GF-D8 (cell line): Measurements from ENCODE around the gene CERS1.

Experiments used
- DNase-seq: peaks from one replicate; lab custom pipeline; 2025; lab: John Stamatoyannopoulos, UW

CERS1 gene

DNA sequence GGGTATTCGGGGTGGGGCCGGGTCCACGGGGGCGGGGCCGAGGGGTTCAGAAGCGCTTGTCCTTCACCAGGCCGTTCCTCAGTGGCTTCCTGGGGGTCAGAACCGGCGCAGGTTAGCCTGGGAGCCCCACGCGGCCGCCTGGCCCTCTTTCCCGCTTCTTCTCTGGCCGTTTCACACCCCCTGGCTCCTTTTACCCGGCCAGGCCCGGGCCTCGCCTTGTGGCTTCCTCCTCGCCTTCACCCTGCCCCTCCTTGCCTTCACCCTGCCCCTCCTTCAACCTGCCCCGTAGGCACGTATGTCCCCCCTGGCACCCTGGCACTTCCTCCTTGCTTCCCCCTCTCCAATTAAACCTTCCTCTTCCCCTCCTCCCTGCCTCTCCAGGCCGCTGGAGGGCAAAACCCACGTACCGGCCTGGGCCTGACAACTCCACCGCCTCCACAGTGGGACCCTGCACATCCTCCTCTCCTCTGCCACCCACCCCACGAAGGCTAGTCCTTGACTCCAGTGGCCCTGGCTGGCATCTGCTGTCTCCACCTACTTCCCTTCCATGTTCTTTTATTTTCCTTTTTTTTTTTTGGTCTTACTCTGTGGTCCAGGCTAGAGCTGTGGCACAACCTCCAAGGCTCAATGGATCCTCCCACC, 25.3 kb downstream of the CERS1 start:
- no peak for DNase-seq

DNA sequence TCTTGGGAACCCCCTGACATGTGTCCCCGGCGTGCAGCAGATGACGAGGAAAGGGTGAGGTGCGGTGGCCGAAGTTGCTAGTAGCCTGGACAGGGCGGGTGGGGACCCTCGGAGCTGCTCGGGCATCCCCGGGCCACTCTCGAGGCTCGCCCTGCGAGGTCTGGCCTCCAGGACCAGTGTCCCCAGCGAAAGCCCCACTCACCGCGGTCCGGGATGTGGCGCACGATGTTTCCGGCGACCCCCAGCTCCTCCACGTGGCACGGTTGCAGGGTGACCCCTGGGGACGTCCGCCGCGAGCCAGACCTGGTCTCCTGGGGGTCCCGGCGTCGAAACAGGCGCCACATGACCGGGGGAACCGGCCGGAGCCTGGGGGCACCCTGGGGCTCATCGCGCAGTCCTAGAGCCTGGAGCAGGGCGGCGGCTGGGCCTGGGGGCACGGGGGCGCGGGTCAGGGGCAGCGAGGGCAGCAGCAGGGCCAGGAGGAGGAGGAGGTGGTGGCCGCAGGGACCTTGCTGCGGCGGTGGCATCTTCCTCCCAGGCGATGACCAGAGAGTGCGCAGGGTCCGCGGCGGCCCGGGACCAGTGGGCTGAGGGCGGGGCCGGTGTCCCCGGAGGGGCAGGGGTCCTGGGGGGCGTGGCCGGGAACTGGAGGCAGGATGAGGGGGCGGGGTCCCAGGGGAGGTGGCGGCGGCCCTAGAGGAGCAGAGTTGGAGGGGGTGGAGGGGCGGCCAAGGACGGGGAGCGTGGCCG, 26.0 kb downstream of the CERS1 start:
- DNase-seq: no peak

DNA sequence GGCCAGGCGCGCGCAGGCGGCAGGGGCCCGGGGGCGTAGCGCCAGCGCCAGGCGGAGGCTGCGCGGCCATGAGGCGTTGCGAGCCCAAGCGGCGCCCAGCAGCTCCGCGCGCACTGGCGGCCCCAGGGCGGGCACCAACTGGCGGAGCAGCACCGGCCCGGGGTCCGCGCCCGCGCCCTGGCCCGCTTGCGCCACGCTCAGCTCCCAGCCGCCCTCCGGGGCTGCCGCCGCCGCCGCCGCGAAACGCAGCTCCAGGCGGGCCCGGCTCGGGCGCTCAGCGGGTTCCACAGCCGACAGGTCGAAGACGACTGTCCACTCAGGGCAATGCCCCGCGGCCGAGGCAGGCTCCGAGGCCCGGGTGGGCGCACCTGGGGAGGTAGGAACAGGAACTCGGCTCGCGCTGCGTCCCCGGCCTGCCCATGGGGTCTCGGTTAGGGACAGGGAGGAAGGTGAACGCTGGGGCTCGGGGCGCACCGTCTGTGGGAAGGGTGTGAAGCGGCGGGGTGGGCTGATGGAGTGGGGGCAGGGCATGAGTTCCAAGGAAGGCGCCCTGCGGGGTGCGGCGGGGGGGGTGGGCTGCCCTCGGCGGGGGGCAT, 26.8 kb downstream of the CERS1 start:
- no peak for DNase-seq

DNA sequence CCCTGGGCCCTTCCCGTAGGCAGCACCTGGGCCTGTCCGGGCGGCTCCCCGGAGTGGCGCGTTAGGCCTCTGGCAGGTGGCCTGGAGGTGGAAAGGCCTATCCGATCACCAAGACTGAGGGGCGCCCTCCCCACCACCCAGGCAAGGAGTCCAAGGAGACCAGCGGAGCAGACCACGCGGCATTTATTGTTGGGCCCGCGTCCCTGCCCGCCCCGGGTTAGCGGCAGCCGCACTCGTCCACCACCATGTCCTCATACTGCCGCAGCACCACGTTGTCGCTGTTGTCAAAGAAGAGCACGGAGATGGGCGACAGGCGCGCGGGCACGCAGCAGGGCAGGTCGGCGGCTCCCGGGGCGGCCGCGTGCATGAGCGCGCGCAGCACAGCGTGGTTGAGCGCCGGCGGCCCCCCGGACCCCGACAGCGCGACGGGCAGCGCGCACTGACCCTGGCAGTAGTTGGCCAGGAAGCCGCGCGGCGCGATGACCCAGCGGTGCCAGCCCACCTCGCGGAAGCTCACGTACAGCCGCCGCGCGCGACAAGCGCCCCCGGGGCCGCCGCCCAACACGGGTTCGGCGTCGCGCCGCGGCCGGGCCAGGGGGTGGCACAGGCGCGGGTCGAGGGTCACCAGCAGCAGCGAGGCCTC, 27.5 kb downstream of the CERS1 start:
- no peak for DNase-seq

DNA sequence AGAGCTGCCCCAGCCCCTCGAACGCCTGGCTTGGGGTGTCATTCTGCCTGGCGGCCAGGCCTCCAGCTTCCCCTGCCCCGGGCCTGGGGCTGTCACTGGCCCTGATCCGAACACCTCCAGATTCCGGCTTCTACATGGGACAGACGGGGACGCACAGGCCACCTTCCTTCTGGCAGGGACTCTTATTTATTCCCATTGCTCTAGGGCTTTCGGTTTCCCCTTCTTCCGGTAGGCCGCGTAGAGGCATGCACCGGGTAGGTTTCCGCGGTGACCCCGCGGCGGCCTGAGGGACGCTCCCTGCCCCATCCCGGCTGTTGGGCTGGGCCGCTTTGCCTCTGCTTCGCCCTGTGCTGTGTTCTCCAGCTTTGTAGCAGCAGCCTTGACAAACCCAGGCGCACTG, 28.2 kb downstream of the CERS1 start:
- no peak for DNase-seq

DNA sequence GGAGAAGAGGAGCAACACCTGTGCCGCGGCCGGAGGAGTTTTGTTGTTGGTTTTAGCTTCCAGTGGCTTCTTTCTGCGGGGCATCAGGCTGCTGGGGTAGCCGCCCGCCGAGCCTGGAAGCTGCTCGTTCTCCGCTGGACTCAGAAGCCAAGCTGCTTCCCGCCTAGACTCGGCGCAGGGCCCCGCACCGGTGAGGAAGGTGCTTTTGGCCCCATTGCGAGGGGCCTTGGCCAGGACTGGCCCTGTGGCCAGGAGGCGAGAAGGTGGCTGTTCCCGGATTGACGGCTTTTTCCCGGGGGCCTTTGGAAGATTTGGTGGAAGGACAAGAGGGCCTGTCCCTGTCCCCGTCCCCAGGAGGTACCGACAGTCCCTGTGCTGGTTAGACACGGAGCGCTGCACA, 28.8 kb downstream of the CERS1 start:
- DNase-seq: no peak

DNA sequence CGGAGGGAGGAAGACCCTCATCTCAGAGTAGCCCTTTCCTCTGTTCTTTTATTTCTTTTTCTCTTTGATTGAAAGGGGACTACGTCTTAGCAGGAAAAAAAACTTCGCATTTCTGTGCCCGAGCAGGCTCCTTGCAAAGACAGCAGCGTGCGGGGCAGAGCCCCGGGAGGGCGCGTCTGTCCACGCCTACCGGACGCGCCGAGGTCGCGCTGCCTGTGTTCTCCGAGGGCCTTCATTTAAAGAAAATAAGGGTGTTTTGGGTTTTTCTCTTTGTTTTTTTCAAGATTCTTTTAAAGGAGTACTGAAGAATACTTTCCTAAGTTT, 29.2 kb downstream of the CERS1 start:
- no peak for DNase-seq

DNA sequence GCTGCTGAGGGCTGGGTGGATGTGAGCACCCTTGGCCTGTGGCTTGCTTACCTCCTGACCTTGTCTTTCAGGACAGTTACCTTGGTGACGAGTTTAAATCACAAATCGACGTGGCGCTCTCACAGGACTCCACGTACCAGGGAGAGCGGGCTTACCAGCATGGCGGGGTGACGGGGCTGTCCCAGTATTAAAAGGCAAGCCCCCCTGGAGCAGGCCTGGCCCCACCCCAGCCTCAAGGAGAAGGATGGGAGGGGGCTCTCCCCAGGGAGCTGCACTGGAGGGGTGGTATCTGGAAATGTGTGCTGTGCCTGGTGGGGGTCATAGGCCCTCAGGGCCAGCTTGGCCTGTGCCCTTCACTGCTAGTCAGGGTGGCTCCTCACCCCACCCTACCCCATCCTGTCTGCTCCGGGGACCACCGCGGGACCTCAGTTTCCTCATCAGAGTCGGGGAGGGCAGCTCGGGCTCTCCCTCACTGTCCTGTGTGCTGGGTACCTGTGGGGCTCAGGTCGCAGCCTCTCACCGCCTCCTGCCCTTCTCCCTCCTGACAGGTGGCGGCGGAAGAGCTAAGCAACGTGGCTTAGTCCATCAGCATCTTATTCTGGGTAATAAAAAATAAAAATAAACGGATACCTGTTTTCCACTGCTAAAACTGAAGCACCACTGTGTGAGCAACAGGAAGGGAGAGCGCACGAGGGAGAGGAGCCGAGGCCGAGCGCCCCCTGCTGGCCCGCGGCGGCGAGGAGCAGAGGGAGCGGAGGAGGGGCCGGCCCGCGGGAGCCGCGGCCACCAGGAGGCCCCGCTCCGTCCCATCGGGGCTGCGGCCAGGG, 29.8 kb downstream of the CERS1 start:
- no peak for DNase-seq

DNA sequence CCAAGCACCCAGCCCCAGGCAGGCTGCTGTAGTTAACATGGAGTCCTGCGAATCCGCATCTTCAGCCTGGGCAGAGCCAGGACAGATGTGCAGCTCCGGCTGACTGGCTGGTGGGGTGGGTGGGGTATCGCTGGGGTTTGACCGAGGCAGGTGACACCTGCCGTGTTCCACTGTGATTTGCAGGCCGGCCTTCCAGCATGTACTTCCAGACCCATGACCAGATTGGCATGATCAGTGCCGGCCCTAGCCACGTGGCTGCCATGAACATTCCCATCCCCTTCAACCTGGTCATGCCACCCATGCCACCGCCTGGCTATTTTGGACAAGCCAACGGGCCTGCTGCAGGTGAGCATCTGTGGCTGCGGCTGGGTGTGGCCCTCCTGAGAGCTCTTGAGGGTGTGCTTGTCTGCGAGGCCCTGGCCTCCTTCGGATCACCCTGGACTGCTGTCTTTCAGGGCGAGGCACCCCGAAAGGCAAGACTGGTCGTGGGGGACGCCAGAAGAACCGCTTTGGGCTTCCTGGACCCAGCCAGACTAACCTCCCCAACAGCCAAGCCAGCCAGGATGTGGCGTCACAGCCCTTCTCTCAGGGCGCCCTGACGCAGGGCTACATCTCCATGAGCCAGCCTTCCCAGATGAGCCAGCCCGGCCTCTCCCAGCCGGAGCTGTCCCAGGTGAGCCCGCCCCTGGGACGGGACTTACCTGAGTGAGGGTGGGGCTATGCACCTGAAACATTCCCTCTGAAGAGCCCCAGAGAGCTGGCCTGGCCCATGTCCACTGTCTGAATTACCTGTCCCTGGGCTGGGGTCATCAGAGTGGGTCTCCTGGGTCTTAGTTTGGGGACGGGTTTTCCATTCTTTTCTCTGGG, 30.6 kb downstream of the CERS1 start:
- DNase-seq: no peak

DNA sequence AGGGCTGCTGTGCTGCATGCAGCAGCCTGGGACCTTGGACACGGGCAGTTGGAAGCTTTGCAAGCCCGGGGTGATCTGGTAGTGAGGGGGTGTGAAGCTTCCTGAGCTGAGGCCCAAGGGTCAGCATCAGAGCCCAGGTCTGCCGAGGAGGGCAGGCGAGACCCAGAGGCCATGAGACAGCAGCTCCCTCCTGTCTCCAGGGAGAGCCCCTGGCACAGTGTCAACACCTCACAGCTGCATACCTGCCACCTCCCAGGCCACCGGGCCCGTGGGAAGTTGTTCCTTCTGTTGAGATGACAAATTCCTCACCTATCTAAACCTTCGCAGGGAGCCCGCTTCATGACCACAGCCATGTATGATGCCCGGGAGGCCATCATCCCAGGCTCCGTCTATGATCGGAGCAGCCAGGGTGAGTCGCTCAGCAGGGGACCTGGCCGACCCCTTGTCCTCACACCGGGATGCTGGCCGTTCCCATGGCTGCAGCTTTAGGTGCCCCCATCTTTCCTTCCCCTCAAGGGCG, 32.1 kb downstream of the CERS1 start:
- DNase-seq: no peak

DNA sequence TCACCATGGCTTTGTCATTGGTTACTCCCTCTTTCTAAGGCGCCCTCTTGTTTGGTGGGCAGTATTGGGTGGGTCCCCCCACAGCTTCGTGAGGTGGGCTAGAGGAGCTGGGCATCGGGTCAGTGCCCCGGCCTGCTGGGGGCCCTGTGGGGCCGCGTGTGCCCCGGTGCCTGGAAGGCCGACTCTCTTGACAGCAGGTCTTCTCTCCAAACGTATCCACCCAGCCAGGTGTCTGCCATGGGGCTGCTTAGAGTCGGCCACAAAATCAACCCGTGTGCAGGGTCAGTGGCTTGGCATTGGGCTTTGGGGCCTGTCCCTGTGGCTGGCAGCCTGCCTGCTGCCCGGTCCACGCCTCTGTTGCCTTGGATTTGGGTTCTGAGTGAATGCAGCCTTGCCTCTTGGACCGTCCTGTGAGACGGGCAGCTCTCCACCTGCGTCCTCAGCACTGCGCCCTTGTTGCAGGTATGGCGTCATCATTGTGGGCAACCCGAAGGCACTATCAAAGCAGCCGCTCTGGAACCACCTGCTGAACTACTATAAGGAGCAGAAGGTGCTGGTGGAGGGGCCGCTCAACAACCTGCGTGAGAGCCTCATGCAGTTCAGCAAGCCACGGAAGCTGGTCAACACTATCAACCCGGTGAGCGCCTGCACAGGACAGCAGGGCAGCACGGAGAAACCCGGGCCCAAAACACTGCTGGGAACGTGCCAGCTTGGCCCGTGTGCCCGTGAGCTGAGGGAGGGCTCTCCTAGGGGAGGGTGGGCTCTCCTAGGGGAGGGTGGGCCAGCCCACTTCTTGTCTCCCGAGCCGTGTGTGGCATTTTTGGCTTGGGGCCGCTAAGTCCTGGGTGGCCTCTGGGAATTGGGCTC, 32.7 kb downstream of the CERS1 start:
- DNase-seq: no peak

DNA sequence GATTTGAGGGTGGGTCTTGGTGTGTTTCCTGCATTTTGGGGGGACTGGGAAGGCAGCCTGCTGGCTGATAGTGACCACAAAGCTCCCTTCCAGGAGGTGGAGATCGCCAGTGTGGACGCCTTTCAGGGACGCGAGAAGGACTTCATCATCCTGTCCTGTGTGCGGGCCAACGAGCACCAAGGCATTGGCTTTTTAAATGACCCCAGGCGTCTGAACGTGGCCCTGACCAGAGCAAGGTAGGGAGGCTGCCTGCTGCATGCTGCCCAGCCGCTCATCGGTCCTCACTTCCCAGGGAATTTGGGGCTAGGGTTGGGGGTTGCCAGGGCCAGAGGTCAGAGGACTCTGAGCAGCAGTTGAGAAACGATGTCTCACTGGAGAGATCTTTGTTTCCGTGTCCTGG, 34.0 kb downstream of the CERS1 start:
- no peak for DNase-seq

DNA sequence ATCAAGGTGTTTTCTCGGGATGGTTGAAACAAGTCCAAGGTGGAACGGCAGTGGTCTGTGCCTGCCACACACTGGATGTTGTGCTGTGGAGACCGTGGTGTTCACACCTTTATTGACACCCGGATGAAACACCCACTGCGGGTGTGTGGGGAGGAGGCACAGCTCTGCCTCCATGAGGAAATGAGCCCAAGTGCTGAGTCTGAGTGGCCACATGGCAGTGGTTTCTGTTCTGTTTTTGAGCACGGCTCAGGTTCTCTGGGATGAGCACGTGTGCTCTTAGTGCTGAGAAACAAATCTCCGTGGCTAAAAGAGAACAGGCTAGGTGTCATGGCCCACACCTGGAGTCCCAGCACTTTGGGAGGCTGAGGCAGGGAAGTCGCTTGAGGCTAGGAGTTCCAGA, 34.7 kb downstream of the CERS1 start:
- DNase-seq: no peak

DNA sequence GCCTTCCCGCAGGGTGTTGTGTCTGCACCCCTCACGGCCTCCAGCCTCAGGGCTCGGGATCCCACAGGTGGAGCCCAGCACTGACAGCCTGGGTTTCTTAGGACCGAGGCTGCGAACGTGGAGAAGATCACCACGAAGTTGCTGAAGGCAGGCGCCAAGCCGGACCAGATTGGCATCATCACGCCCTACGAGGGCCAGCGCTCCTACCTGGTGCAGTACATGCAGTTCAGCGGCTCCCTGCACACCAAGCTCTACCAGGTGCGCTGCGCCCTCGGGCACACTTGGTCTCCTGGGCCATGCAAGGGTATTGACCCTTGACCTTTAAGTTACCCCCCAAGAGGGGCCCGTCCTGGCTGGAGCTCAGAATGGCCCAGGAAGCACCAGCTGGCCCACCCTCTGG, 35.2 kb downstream of the CERS1 start:
- no peak for DNase-seq

DNA sequence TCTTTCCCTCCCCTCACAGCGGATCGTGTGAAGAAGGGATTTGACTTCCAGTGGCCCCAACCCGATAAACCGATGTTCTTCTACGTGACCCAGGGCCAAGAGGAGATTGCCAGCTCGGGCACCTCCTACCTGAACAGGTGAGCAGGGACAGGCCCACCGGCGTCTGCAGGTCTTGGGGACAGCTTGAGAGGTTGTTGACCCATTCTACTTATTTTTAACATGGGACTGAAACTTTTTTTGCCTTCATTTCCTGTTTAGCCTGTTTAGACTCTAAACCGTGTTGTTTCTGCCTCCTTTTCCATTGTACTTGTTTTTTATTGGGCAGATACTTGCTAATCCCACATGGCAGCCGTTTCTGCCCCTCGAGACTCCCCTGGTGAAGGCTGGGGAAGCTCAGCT, 35.7 kb downstream of the CERS1 start:
- no peak for DNase-seq

DNA sequence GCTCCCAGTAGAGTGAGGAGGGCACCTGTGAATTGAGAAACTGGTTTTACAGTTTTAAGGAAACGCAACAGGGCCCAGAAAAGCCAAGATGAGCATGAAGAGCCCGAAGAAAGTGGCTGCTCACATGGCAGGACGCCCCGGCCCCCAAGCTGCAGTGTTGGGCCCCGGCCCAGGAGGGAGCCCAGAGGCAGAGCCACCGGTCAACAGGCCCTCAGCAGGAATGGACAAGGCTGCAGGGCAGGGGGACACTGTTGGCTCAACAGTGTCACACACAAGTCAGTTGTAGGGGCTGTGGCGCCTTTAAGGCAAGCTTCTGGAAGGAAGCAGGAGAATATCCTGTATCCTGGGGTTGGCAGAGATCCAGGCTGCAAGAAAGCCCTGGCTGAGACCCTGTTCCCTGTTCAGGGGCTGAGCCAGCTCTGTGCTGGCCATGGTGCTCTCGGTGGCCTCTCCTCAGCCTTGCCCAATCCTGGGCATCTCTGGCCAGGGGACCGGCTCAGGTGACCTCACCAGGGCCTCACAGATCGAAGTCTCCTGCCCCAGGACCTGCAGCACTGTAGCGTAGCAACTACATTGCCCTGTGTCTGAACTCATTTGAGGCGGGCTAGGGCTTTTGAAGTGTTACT, 36.2 kb downstream of the CERS1 start:
- DNase-seq: no peak

DNA sequence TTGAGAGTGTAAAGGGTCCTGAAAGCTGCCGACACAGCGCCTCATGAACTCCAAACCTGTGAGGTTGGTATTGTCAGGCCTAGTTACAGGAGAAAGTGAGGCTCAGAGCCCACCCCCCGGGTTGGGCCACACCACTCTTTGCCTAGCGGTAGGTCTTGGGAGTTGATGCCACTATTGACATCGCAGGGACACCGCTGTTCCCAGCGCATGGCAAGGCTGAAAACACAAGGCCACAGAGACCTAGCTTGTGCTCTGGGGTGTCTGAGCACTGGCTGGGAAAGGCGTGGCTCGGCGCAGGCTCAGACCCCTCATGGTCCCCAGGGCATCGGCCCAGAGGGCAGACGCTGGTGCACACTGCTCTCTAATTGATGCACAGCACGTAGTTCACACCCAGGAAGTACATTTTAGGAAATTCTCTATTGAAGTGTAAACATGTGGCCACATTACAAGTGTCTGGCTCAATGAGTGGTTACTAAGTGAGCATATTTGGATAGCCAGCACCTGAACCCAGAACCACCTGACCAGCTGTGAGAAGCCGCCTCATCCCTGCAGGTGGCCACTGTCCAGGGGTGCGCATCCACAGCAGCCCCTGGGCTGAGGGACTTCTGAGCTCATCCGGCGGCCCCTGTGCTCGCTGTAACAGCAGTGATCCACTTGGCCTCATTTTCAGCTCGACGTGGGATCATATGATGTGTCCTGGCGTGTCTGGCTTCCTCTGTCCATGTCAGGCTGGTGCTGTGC, 36.9 kb downstream of the CERS1 start:
- no peak for DNase-seq

DNA sequence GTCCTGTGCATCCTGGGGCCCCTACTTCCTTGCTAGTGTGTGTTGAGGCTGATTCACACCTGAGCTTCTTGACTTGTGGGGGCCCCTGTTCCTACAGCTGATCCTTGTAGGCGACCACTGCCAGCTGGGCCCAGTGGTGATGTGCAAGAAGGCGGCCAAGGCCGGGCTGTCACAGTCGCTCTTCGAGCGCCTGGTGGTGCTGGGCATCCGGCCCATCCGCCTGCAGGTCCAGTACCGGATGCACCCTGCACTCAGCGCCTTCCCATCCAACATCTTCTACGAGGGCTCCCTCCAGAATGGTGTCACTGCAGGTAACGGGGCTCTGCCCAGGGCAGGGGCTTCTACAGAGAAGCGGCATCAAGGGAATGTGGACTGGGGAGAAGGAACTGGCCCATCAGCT, 38.7 kb downstream of the CERS1 start:
- no peak for DNase-seq
